Measurements from ENCODE around the gene OTUD5.

Gene OTUD5

GRCh38 chrX:48935301-48935670 lies 22.1 kb downstream of the OTUD5 start:
- no peak for DNase-seq

DNA sequence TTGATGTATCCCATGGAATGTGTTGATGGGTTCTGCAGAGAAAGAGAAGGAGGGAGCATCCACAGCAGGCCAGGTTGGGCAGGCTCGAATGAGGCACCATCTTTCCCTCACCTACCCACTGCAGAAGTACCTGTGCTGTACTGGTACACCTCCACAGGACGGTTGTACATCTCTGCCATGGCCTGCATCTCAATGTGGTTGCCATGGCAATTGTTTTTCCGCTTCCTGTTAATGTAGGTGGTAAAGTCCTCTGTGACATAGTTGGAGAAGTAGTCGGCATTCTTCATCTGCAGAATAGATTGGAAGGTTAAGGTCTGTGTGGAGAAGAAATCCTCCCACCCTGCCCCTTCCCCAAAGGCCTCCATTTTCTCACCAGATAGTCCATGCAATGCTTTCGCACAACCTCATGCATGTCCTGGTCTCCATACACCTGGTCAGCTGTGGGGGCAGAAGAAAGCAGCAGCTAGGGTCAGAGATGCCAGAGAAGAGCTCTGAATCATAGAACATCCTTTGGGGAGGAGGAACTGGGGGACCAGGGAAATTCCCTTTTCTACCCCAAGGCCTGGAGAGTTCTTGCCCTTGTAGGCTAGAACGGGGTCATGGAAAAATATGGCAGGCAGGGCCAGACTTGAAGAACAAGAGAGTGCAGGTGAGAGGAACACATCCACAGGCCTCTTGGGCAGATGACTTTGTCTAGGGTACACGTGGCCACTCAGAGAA lies 22.7 kb downstream of the OTUD5 start:
- peak; percentile 44 for DNase-seq

DNA sequence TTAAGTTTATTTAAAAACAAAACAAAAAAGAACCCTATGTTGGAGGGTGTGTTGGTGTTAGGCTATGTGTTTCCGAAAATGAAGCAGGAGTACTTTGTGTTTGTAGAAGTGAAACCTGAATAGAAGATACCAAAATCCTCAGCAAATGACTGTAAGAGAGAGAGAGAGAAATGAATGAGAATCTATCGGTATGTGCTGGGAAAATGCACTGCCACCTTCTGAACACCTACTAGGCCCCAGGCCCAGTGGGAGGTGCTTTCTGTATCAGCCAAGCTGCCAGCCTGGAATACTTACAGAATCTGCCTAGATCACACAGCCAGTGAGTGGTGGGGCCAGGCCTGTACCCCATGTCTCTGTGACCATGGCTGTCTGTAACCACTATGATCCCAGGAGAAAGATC lies 23.6 kb downstream of the OTUD5 start:
- DNase-seq: peak; percentile 56

GRCh38 chrX:48927736-48928382 lies 29.5 kb downstream of the OTUD5 start:
- no peak for DNase-seq

DNA sequence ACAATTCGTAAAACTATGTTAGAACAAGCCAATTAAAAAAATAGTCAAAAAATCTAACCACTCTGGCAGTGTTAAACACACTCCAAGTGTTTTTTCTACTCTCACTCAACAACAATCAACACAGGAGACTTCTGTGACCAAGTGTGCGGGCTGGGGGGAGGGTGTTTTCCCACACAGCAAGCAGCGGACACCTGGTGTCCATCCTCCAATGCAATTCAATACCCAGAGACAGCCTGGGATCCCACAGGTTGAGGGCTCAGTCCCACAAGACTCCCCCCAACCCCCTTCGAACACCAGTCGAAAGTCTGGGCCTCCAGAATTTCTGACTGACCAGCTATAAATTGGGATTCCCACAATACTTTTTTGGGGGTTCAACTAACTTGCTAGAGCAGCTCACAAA lies 30.3 kb downstream of the OTUD5 start:
- DNase-seq: no peak

GRCh38 chrX:48924270-48924669 lies 33.1 kb downstream of the OTUD5 start:
- no peak for DNase-seq

DNA sequence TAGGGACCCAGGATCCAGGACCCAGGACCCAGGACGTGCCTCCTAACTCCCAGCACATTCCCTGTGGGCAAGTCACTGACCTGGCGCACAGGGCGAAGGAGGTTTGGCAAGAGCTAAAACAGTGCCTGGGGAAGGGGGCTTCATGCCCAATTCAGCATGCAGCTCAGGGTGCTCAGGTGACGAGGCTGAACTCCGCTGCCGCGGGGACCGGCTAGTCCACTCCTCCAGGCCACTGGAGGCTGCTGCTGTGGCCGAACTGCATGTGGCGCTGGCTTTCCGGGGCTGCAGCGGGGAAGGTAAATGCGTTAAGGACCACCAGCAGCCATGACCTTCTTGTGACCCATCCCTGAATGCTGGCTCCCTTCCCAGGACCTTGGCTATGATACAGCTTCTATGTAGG lies 33.6 kb downstream of the OTUD5 start:
- no peak for DNase-seq

- no peak for DNase-seq
These were observed 36.7 kb downstream of the OTUD5 start for GRCh38 chrX:48920718-48921104.

GRCh38 chrX:48919947-48920717 lies 37.3 kb downstream of the OTUD5 start:
- peak; percentile 54 for DNase-seq

DNA sequence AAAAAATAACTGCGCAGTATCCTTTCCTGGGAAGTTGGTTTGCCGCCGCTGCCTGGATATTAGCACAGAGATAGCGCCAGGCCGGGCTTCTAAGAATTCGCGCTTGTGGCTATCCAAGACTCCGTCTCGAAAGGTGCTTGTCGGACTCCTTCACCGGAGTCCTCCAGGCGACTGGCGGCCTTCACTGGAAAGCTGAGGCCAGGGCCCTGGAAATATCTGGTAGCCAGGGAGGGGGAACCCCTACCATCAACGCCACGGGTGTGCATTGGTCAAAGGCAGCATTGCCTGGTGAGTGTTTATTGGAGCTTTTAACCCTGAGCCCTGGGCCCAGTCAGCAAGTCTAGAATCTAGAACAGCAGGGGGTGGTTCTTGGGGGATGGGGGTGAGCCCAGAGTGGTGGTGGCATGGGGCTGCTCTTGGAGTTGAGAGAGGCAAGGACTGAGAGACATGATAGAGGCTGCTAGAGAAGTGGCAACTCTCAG lies 38.0 kb downstream of the OTUD5 start:
- DNase-seq: peak; percentile 66

DNA sequence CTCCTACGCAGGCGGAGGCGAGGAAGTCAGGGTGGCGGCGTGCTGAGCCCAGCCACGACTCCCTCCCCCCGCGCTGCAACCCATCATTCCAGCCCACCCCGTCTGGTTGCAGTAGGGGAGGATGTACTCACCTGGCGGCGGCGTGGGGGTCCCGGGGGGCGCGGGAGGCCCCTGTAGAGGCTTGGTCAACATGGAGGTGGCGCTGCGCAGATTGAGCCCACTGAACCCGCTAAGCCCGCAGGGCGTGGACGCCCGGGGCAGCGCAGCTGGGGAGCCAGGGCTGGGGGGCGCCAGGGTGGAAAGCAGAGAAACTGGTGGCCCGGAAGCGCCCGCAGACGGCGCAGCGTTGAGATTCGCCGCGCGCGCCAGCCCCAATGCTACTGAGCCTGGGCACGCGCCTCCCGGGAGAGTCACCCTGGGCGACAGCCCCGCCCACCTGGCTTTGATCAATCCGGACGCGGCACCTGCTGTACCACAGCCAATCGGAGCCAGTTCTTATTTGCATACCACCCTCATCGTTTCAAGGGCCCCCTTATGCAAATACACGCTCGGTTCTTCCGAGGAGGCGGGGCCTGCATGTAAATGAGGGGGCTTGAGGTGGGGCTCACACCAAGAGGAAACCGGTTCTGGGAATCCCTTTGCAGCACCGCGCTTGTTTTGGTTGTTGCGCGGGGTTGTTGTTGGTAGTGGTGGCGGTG lies 38.6 kb downstream of the OTUD5 start, which contains the start of gene PIM2:
PIM2 (minus strand) TSS at position 382 of the 698 bp plus-strand sequence; CDS start at position 192, 190 bp downstream.
- peak; percentile 93 for DNase-seq

DNA sequence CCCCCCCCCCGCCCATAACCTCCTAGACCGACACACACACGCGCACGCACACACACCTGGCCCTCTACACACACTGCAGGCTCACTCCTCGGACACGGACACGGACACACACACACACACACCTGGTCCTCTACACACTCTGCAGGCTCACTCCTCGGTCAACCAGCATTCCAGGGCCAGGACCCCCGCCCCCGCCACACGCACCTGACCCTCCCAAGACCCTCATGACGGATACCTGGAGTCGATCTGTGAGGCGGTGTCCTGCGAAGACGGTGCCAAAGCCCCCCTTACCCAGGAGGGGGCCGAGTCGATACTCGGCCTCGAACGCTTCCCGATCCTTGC lies 39.1 kb downstream of the OTUD5 start:
- DNase-seq: no peak

DNA sequence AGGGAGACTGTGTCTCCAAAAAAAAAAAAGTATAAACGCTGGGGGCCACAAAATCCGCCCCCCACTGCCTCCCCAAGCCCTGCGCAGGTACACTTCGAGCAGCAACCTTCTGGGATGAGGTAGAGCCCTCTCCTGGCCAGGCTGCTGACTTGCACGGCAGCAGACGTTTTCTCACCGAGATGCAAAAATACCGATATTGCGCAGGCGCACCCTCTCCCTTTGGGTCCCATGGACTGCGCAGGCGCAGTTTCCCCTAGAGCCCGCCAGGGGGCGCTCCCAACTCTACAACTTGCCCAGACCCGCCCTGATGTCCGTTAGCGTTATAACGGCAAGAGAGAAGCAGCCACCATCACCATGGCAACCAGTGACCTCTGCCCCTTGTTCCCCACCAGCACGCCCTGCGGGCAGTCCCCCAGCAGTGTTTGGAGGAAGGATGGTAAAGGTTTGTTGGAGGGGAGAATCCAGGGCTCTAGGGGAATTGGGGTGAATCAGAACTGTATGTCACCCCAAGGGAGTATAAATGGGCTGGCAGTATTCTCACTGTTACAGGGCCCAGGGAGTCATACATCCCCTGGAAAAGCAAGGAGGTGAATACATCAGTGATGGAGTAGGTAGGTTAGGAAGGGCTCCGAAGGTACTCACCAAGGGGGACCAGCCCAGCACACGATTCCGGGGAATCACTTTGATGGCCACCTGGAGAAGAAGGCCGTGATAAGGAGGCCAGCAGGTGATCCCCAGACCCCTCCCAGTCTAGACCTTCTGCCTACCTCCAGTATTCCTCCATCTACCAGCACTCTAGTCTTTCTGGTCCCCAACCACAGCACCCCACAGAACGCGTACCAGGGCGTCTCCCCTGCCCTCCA lies 40.0 kb downstream of the OTUD5 start:
- peak; percentile 89 for DNase-seq

GRCh38 chrX:48914593-48915493 lies 42.6 kb downstream of the OTUD5 start:
- DNase-seq: no peak

- no peak for DNase-seq
These were observed 43.6 kb downstream of the OTUD5 start for GRCh38 chrX:48913605-48914366.

GRCh38 chrX:48911412-48912182 lies 45.8 kb downstream of the OTUD5 start, which contains the start of gene SLC35A2:
SLC35A2 (minus strand) TSS chrX:48911646; CDS start chrX:48911636, 10 bp downstream.
- DNase-seq: peak; percentile 92

GRCh38 chrX:48910926-48911411 lies 46.4 kb downstream of the OTUD5 start:
- DNase-seq: no peak

DNA sequence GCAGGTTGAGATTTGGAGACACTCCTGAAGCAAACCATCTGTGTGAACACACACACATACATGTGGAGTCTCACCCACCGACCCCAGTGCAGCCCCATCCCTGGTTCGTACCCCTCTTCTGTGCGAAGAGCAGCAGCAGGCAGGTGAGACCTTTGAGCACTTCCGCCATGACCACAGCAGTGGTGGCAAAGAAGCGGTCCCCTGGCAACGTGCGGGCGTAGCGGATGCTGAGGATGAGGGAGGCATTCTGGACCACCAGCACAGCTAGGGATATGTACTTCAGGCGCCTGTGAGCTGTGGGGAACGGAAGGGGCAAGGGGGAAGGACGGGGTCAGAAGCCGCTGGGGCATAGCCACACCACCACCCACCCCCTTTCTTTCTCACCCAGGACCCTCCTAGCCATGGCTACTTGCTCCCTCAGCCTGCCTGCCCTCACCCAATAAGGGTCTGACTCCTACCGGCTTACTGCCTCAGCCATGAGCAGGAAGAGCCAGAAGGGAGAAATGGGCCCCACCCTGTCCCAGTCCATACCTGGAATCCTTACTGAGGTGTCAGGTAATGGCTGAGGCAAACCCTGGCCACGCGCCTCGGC lies 47.6 kb downstream of the OTUD5 start:
- no peak for DNase-seq

GRCh38 chrX:48908600-48908999 lies 48.8 kb downstream of the OTUD5 start:
- DNase-seq: no peak

Data from activated CD4-positive, alpha-beta T cell treated with anti-CD3 and anti-CD28 coated beads for 48 hours (primary cell).